KBM-7 (cell line): ENCODE measurements around the gene SYNJ2.

Source experiments
- DNase-seq: peaks from one replicate; pipeline ENCODE4 v3.0.0-alpha.2; 2015
- in situ Hi-C: fragments of 300-500 bp; cut with MboI; formaldehyde crosslinking; loops from 2 replicates; pipeline ENCODE4 v1.14.3; 2020; ENCODE audit warnings: low sequenced_read_pairs, low pct_unique_long_range_greater_than_20kb, mixed read lengths

The SYNJ2 gene

GRCh38 chr6:158047563-158048323 is 66.1 kb downstream of the SYNJ2 start:
- in situ Hi-C loops, result no loop called here
- DNase-seq, result no peak

- DNase-seq, result no peak
- in situ Hi-C loops, result no loop called here
Measured at GRCh38 chr6:158048589-158048988, 66.9 kb downstream of the SYNJ2 start.

- in situ Hi-C loops, result no loop called here
- no peak for DNase-seq
Measured at GRCh38 chr6:158049055-158050028, 67.7 kb downstream of the SYNJ2 start.

DNA sequence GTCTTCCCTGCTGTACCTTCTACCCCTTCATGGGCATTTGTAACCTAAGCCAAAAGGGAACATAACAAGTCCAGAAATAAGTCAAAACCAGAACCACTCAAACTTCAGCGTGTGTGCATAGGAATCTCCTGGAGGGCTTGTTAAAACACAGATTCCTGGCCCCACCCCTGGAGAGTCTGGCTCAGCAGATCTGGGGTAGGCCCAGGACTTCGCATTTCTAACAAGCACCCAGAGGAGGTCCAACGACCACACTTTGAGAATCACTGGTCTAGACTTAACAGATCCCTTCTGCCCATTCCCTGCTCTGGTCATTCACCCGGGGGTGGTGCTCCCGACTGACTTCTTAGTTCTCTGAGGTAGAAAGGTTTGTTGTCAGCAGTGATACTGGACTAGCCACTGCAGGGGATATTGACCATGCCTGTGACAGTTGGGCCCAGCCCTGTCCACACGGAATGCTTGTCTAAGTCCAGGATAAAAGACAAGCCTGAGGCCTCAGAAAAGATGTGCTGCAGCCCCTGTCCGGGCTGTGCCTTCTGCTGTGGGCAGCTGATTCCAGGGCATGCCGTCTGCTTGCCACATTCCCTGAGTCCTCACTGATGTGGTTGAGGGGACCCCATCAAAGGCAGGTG is 68.6 kb downstream of the SYNJ2 start:
- in situ Hi-C loops, result no loop called here
- DNase-seq, result no peak

DNA sequence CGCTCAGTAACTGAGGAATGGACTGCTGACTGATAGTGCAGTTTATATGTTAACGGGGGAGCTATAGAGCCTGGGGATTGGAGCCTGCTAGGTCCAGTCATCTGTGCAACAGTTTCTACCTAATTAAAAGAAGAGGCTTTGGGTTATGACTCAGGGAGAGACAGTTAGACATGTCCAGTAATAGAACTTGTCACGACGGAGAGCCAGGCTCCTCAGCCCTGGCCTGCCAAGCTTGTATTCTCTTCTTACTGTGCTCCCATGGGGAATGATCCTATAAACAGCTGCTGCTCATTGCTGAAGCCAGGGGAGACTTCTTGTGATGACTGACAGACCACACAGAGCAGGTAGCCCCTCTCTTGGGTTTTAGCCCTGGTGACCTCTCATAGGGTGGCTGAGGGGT is 69.3 kb downstream of the SYNJ2 start:
- DNase-seq, result no peak

DNA sequence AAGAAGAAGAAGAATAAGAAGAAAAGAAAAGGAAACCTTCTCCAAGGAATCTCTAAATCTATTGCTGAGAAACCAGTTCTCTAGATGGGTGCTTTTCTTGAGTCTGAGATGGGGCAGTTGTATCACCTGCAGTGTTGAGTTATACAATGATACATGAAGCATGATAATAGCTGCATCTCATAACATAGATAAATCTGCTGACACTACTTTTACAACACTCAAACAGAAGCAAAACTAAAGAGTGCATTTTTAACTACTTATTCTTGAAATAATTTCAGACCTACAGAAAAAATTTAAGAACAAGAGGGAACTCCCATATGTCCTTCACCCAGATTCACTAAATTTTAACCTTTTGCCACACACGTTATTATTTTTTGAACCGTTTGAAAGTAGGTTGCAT is 70.3 kb downstream of the SYNJ2 start:
- DNase-seq, result no peak
- in situ Hi-C loops, result no loop called here

More for the DNA sequence above, 69.3 kb downstream of the SYNJ2 start:
- in situ Hi-C loops, result no loop called here

- in situ Hi-C loops, result no loop called here
- no peak for DNase-seq
Measured at GRCh38 chr6:158053377-158054313, 72.0 kb downstream of the SYNJ2 start.

- in situ Hi-C loops, result no loop called here
- DNase-seq, result no peak
Measured at GRCh38 chr6:158056355-158056754, 74.7 kb downstream of the SYNJ2 start.

- in situ Hi-C loops, result no loop called here
- DNase-seq, result no peak
Measured at GRCh38 chr6:158056804-158057203, 75.1 kb downstream of the SYNJ2 start.

DNA sequence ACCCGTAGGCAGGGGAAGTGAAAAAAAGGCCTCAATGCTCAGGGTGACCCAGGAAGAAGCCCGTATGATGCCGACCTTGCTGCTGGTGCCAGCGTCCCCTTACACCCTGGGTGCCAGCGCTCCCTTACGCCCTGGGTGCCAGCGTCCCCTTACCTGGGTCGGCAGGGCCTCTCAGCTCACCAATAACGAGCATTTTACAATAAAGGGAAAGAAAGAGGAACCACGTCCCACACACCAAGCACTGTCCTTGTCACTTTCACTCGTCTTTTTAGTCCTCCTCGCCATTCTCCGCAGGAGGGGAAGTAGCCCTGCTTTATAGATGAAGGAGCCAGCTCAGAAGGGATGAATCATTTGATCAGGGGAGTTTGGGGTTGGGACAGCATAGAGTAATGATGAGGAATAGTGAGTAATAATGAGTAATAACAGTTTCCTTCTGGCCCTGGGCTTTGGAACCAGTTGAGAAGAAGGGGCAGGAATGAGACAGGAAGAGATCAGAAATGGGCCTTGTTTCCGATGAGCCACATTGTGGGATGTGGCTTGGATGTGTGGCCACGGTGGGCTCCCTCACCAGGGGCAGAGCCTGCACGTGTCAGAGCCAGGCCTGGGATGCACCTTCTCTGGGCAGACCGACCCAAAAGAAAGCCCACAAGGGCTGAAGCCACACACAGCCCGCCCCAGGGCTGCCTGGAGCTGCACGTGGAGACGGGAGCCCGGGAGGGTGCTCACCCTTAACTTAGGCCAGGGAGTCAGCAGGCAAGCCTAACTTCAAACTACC is 75.7 kb downstream of the SYNJ2 start:
- DNase-seq, result peak; percentile 62
- in situ Hi-C loops, result no loop called here

GRCh38 chr6:158058171-158058651 is 76.5 kb downstream of the SYNJ2 start:
- in situ Hi-C loops, result no loop called here
- DNase-seq, result no peak

GRCh38 chr6:158059108-158059507 is 77.4 kb downstream of the SYNJ2 start:
- DNase-seq, result no peak
- in situ Hi-C loops, result no loop called here

DNA sequence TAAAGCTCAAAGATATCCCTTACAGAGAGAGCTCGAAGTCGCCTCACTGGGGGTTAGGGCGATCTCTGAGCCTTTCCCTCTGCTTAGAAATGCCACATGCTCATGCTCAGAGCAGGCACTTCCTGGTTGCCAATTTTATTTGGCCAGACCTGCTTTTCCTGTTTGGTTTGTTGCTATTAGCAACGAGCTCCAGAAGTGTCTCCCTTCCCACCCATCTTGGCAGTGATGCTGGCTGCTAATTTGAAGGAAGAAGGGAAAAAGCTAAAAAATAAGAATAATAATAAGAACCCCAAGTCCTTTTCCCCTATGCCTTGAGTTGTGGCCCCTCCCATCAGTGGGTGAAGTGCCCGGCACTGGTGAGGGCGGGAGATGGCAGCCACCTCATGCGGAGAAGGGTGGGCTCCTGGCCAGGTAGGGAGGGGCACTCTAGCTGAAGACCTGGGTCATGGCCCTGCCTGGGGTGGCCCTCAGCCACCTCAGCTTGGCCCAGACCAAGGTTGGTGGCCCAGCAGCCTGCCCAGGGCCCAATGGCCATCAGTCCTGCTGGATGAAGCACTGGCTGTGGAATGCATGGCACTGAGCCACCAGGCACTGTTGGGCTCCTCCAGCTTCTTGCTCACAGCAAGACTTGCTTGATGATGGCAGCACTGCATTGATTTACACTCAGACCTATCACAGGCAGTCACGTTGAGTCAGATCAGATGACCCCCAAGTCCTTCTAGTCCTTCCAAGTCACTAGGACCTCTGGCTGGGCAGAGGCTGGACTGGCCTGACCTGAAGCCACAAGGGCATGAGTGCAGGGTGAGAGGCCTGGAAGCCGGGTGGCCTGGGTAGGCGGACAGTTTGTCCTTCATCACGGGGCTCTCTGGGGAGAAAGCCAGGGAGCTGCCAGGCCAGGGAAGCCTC is 79.0 kb downstream of the SYNJ2 start:
- DNase-seq, result peak; percentile 35
- in situ Hi-C loops, result no loop called here

GRCh38 chr6:158061361-158061708 is 79.7 kb downstream of the SYNJ2 start:
- no peak for DNase-seq
- in situ Hi-C loops, result no loop called here

- DNase-seq, result no peak
- in situ Hi-C loops, result no loop called here
Measured at GRCh38 chr6:158061709-158062461, 80.2 kb downstream of the SYNJ2 start.

GRCh38 chr6:158063736-158064135 is 82.1 kb downstream of the SYNJ2 start:
- in situ Hi-C loops, result no loop called here
- no peak for DNase-seq
